Astrocyte (in vitro differentiated cells and primary cell): ENCODE measurements around the gene UBA3.

Experiments
- CTCF ChIP-seq: IDR thresholded peaks from 2 replicates; pipeline ENCODE4 v1.5.1; 2011; ENCODE audit warnings: low read depth, mild to moderate bottlenecking, inconsistent platforms, low read length, moderate library complexity; ENCODE audit not compliant: insufficient read depth
- EZH2 ChIP-seq: IDR thresholded peaks from 2 replicates; pipeline ENCODE4 v1.6.1; 2012; ENCODE audit warnings: mild to moderate bottlenecking, low read length, inconsistent platforms; ENCODE audit not compliant: insufficient read depth

DNA sequence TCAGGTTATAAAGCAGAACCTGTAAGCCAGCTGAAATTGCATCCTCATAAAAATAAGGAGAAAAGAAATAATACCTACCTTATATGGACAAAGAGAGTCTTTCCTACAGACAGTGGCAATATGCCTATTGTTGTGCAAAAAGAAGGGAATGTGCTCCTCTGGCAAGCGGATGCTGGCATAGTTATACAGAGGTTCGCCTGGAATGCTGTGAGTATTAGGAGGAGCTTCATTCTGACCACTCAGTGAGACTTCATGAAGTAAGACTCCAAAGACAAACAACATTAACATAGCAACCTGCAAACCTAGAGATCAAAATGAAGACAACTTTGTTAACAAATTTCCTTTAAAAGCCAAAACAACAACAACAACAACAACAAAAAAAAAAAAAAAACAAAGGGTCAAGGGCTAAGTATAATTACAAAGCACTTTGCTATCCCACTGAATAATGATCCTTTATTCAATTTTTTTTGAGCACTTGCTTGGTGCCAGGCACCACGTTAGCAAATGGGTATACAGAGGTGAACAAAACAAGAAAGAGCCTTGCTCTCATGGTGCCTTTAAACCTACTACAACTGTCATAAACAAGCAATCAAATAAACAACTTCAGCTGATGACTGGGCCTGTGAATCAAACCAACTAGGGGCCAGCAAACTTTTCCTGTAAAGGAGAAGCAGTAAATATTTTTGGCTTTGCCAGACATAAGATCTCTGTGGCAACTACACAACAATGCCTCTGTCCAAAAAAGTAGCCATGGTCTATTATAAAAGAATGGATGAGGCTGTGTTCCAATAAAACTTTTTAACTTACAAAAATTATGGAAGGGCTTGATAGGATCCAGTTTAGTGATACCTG is 70.4 kb downstream of the UBA3 start:
- TF ChIP-seq CTCF (no peak), EZH2 (no peak)
